Testis (tissue), 3 donors: ENCODE measurements around the gene SAPCD2. TPM values are rescaled to one million over a fixed set of nuclear protein-coding genes. Genes with fewer than 3 reads are reported as not detected.

Source experiments
- DNase-seq: peaks from one replicate; pipeline ENCODE4 v3.0.0-alpha.2; 2019
- H3K27ac ChIP-seq, 2 donors: fragments of 200-600 bp; sonication (generic); one replicate each; pipeline ENCODE4 v1.5.1; 2019
- H3K27me3 ChIP-seq: fragments of 200-600 bp; sonication (generic); one replicate; pipeline ENCODE4 v1.5.1; 2019
- H3K36me3 ChIP-seq: fragments of 200-600 bp; sonication (generic); one replicate; pipeline ENCODE4 v1.5.1; 2017; ENCODE audit warnings: low read depth; ENCODE audit errors: missing control alignments
- H3K4me1 ChIP-seq: fragments of 200-600 bp; sonication (generic); one replicate; pipeline ENCODE4 v1.5.1; 2019
- H3K4me3 ChIP-seq, 2 donors: fragments of 200-600 bp; sonication (generic); one replicate each; pipeline ENCODE4 v1.5.1; 2017 to 2019
- H3K9me3 ChIP-seq: fragments of 200-600 bp; sonication (generic); one replicate; pipeline ENCODE4 v1.5.1; 2017
- POLR2A ChIP-seq: fragments of 450-650 bp; IDR thresholded peaks from one replicate; pipeline ENCODE4 v1.6.1; 2017; ENCODE audit warnings: antibody characterized with exemption, mild to moderate bottlenecking, moderate library complexity
- WGBS, 2 donors: methylation state at CpG; one replicate each; pipeline ENCODE4 v1.1.5; 2018; 5-methylcytosine and 5-hydroxymethylcytosine counted together
- intact Hi-C: fragments of 100-400 bp; cut with DNase I; formaldehyde crosslinking; loops from one replicate; pipeline ENCODE4 v1.15.1; 2023; ENCODE audit warnings: low total_unique reads
- polyA plus RNA-seq: library from polyadenylated mRNA; stranded (reverse); fragments of 350-450 nt; fragmentation: Illumina TruSeq; extraction: RNeasy Lipid Tissue Mini Kit (QIAGEN cat#74804); gene quantifications from one replicate; pipeline ENCODE4 v1.2.3, GENCODE V29; 2014; ENCODE audit warnings: low read depth, low replicate concordance; ENCODE audit not compliant: insufficient read depth
- total RNA-seq, 2 donors: library from RNA; depleted of rRNA; stranded (reverse); fragments of >200 nt; gene quantifications; one replicate each; pipeline ENCODE4 v1.2.3, GENCODE V29; 2016
- TF ChIP-seq, protein P1 (sequence below), 3 experiments: fragments of 450-650 bp in 2 of 3; fragments of 200-600 bp in 1 of 3; sonication (generic) in 1 of 3; IDR thresholded peaks; one replicate each; pipeline ENCODE4 v1.5.1; 2016 to 2019; ENCODE audit warnings: antibody characterized with exemption in 3 of 3, mild to moderate bottlenecking in 2 of 3, moderate library complexity in 1 of 3

The SAPCD2 gene
- total and polyA plus RNA-seq, 3 donors from 2014 or later = 0.78 to 1.7 (median 1.4) TPM

DNA sequence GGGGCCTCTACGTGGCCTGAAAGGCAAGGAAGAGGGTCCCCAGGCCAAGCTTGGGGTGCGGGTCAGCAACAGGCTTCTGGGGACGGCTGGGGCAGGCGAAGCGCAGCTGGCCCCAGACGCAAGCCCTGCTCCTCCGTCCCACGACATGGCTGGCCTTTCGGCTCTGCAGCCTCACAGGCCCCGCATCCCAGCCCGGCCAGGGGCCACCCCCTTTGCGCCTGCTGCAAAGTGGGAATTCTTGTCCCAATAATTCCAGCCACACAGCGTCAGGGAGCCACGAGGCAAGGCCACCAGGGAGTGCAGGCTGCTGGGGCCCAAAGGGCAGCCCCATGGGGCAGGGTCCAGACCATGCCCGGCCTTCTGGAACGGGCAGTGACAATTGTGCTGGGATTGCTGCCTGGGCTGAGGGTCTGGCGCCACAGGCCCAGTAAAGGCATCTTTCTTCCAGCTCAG lies 15.4 kb downstream of the SAPCD2 start:
- Histone ChIP-seq H3K36me3 (no peaks in the 10 kb centered on the region), H3K27me3 (no peaks in the 10 kb centered on the region), H3K27ac (peak overlapping the region; percentile 10 to 65), H3K4me1 (peaks cover 34% of the 10 kb centered on the region), H3K9me3 (no peaks in the 10 kb centered on the region), H3K4me3 (no peak overlapping the region)
- no peak for DNase-seq
- TF ChIP-seq, protein P1, sequence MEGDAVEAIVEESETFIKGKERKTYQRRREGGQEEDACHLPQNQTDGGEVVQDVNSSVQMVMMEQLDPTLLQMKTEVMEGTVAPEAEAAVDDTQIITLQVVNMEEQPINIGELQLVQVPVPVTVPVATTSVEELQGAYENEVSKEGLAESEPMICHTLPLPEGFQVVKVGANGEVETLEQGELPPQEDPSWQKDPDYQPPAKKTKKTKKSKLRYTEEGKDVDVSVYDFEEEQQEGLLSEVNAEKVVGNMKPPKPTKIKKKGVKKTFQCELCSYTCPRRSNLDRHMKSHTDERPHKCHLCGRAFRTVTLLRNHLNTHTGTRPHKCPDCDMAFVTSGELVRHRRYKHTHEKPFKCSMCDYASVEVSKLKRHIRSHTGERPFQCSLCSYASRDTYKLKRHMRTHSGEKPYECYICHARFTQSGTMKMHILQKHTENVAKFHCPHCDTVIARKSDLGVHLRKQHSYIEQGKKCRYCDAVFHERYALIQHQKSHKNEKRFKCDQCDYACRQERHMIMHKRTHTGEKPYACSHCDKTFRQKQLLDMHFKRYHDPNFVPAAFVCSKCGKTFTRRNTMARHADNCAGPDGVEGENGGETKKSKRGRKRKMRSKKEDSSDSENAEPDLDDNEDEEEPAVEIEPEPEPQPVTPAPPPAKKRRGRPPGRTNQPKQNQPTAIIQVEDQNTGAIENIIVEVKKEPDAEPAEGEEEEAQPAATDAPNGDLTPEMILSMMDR (IDR thresholded peaks at IDR 0.05) = no peak
- no peak for TF ChIP-seq POLR2A
- intact Hi-C loops = no loop called here
- WGBS, 2 donors = 60 to 67% methylated on average over 3 to 15 of the region's 17 CpGs

DNA sequence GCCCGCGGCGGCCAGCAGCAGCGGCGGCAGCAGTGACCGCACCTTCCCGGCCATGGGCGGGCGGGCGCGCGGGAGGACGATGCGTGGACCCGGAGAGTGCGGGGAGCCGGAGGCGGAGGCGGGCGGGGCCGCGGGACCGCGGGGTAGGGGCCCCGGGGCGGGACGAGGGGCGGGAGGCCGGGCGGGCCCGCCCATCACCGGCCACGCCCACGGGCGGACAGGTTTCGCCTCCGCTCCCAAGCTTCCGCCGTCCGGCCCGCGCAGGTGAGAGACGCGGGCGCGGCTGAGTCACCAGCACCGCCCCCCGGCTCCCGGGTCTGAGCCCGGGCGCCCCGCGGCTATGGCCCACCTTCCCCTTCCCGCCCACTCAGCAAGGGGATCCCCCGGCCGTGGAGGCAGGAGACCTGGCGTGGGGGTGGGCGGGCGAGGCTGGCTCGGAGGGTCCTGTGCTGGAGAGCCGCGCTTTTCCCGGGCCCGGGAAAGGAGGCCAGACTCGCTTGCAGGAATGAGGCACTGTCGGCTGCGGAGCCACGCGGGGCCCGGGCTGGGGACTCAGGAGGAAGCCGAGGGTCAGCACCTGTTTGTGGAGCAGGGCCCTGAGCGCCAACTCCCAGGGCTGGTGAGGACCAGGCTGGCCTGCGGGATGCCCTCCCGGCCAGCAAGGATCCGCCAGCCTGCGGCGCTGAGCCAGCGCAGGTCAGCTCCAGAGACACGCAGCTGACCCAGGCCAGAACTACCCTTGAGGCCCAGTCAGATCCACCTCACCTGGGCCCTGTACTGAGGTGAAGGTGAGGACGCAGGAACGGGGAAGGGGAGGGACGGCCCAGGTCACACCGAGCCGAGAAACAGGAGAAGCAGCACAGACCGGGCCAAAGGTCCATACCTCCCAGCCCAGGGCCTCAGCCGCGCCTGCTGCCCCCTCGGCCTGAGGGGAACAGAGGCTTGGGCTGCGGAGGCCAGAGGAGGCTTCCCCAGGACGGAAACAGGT lies 16.1 kb downstream of the SAPCD2 start, which contains the start of gene ENTPD2:
ENTPD2 (minus strand) TSS at position 118 of the 988 bp plus-strand sequence; CDS start at position 54, 64 bp downstream.
- intact Hi-C loops = no loop called here
- Histone ChIP-seq H3K36me3 (no peaks in the 10 kb centered on the region), H3K9me3 (no peaks in the 10 kb centered on the region), H3K27me3 (no peaks in the 10 kb centered on the region), H3K27ac (peak within 1 kb of the TSS; percentile 10 to 65), H3K4me1 (peaks cover 34% of the 10 kb centered on the region), H3K4me3 (peak within 1 kb of the TSS; percentile 44 to 60)
- 32 to 40% methylated on average over 2 to 32 of the region's 90 CpGs for WGBS, 2 donors
- DNase-seq = peak; percentile 41
- TF ChIP-seq, protein P1 (IDR thresholded peaks at IDR 0.05) = no peak
- TF ChIP-seq POLR2A = no peak

DNA sequence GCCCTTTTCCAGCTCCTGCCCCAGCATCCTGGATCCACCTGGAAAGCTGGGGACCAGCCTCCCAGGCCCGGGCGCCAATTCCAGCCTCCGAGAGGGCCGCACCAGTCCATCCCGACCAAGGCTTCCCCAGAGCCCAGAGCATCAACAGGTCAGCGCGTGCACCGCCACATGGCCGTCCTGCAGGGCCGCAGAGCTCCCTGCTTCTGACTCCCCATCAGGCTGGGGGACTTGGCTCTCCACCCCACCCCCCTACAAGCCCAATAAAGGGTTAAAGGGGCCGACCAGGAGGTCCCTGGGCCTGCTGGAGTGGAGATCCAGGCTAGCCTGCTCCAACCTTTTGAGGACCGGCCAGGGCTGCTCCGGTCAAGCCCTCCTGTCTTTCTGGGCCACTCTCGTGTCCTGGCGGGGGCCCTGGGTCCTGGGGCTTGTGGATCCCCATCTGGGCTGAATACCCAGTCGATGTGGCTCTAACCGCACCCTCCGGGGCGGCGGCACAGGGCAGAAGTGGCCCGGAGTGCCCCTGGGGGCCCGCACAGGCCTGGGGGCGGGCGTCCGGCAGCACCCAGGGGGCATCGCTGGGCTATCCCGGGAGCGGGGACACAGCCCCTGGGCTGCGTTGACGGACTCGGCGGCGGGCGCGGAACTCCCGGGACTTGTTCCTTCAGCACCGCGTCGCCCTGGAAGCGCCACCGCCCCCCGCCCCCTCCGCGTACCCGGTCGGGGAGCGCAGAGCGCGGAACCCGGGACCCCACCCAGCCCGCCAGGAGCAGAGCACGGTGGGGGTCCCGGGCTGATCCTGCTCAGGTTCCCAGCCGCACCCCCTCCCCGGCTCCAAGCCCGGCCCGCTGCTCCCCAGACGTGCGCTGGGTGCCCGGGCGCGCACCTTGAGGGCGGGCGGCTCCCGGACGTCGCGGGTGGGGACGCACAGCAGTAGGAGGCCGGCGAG lies 17.1 kb downstream of the SAPCD2 start:
- intact Hi-C loops = no loop called here
- H3K4me1 ChIP-seq = peaks cover 34% of the 10 kb centered on the region

DNA sequence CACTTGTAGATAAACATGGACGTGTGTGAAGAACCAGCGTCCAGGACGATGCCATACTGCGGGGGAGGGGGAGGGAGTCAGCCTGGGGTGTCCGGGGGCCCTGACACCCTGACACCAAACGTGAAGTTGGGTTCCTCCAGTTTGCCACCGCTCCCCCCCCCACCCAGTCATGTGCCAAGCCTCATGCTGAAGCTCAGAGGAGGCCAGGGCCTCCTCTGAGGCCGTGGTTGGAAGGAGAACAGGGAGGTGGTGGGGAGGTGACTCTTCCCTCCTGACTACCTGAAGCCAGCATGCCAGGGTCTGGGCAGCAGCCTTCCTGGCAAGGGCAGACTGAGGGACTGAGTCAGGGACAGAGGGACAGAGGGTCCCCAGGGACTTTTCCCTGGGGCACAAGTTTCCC lies 18.1 kb downstream of the SAPCD2 start:
- 79% methylated on average over 8 of the region's 8 CpGs; no CpG with 5 or more reads in 1 of the 2 donors for WGBS, 2 donors
- H3K36me3 ChIP-seq = no peaks in the 10 kb centered on the region

More for the DNA sequence above, 17.1 kb downstream of the SAPCD2 start:
- no peak for DNase-seq
- 18 to 67% methylated on average over 6 to 46 of the region's 71 CpGs for WGBS, 2 donors
- no peak overlapping the region for H3K27ac ChIP-seq
- H3K9me3 ChIP-seq = no peaks in the 10 kb centered on the region
- H3K4me3 ChIP-seq = peak overlapping the region; percentile 44 to 60
- no peaks in the 10 kb centered on the region for H3K27me3 ChIP-seq
- H3K36me3 ChIP-seq = no peaks in the 10 kb centered on the region
- TF ChIP-seq, protein P1 (IDR thresholded peaks at IDR 0.05) = no peak
- TF ChIP-seq POLR2A = no peak

More for the DNA sequence above, 18.1 kb downstream of the SAPCD2 start:
- Histone ChIP-seq H3K27ac (no peak overlapping the region), H3K9me3 (no peaks in the 10 kb centered on the region), H3K4me3 (no peak overlapping the region), H3K27me3 (no peaks in the 10 kb centered on the region), H3K4me1 (peaks cover 34% of the 10 kb centered on the region)
- DNase-seq = no peak
- intact Hi-C loops = no loop called here
- TF ChIP-seq, protein P1 (IDR thresholded peaks at IDR 0.05) = no peak
- TF ChIP-seq POLR2A = no peak
